Astrocyte of the hippocampus (primary cell): Measurements from ENCODE around the gene PLBD2.

Experiments used
- DNase-seq: peaks from one replicate; pipeline ENCODE4 v3.0.0; 2011; ENCODE audit warnings: low read depth, low spot score

Gene PLBD2

DNA sequence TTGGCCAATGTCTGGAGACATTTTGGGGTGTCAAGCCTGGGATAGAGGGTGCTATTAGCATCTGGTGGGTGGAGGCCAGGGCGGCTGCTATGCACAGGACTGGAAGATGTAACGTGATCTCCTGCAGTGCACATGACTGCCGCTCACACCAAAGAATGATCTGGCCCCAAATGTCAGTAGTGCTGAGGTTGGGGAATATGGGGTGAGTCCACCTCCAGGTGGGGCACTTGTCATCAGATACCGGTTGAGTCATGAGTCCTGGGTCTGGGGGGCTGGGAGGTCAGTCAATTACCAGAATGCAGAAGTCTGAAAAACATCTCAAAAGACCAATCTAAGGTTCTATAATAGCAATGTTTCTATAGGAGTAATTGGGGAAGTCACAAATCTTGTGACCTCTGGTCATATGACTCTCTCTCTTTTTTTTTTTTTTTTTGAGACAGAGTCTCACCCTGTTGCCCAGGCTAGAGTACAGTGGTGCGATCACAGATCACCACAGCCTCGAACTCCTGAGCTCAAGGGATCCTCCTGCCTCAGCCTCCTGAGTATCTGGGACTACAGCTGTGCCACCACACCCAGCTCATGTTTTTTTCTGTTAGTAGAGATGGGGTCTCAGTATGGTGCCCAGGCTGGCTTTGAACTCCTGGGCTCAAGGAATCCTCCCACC, 57.8 kb downstream of the PLBD2 start:
- no peak for DNase-seq

GRCh38 chr12:113418213-113418879, 60.0 kb downstream of the PLBD2 start:
- no peak for DNase-seq

- no peak for DNase-seq
These were observed 62.7 kb downstream of the PLBD2 start for GRCh38 chr12:113420996-113421595.

DNA sequence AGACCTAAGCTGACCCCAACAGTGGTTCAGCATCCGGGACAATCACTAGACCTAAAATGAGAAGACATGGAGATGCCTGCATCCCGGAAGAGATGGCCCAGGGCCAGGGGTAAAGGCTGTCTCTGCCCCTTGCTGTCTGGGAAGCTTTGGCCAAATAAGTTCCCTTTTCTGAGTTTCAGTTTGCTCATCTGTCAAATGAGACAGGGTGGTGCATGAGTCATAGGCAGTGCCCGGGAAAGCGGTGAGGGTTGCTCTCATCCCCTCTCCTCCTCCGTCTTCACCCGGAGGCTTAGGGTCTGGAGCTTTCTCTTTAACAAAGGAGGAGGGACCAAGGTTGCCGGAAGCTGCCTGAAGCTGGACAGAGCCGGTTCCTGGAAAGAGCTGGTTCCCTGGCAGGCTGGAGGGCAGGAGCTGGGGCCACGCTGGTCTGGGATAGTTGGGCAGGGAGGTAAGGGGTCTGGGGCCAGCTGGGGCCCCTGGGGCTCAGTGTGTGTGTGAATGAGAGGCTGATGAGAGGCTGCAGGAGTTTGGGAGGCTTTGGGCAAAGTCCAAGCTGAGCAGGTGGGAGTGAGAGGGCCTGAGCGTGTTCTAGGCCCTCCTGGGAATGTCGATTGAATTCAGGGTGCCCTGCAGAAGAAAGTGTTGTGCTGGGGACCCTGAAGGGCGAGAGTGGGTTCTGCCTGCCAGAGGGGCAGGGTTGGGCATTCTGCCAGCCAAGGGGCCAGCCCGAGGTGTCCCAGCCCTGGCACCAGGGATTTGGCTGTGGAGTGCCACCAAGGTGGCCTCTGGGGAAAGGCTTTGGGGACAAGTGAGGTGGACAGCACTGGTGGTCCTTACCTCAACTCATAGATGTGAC, 63.9 kb downstream of the PLBD2 start, which contains the start of gene SDSL:
SDSL (plus strand) TSS at position 351 of the 856 bp plus-strand sequence. CDS start 5,603 bp downstream, outside the sequence.
- DNase-seq: peak; percentile 89

DNA sequence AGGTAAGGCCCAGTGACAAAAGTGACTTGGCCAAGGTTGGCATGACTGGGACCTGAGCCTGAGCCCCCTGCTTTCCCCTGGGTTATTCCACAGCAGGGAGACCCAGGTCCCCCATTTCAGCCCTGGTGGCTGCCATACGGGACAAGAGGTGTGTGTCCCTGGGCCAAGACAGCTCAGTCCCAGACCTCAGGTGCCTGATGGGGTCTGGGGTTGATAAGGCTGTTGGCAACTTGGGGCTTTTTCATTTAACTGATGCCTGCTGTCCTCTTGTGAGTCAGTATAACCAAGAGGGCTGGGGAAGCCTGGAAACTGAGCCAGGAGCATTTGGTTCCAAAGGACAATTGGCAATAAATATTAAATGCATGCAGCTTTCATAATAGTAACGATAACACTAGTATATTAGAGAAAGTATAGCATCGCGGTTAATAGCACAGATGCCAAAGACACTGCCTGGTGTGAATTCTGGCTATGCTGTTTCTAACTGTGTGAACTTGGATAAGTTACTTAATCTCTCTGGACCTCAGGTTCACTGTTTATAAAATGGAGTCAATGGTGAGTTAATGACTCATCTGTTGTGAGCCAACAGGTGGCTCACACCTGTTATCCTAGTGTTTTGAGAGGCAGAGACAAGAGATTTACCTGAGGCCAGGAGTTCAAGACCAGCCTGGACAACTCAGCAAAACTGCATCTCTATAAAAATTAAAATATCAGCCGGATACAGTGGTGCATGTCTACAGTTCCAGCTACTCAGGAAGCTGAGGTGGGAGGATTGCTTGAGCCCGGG, 64.7 kb downstream of the PLBD2 start:
- no peak for DNase-seq

GRCh38 chr12:113424456-113424855, 66.1 kb downstream of the PLBD2 start:
- DNase-seq: no peak

DNA sequence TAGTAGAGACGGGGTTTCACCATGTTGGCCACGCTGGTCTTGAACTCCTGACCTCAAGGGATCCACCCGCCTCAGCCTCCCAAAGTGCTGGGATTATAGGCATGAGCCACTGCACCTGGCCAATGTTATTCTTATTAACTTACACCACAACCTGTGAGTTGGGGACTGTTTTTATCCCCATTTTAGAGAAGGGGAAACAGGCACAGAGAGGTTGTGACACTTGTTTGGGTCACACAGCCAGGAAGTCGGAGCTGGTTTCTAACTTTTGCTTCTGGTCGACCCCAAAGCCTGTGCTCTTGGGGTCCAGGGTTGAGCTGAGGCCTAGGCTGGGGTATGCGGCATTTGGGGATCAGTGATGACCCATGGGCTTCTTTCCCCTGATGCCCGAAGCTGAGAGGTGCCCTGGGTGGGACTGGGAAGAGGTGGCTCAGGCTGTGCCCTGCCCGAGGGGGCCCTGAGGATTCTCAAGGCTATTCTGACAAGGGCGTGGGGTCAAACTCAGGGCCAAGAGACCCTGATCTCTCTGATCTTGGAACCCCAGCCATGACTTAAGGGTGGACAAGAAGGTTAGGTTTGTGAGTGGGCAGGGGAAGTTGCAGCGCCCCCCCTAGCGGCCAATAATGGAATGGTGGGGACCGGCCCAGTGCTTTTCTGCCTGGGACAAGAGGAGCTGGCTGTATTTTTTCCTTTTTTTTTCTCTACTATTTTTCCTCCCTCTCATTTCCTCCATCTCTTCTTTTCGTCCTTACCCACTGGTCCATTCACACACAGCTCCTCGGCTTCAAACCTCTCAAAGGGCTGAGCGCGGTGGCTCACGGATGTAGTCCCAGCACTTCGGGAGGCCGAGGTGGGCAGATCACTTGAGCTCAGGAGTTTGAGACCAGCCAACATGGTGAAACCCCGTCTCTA, 66.8 kb downstream of the PLBD2 start:
- DNase-seq: peak; percentile 73

DNA sequence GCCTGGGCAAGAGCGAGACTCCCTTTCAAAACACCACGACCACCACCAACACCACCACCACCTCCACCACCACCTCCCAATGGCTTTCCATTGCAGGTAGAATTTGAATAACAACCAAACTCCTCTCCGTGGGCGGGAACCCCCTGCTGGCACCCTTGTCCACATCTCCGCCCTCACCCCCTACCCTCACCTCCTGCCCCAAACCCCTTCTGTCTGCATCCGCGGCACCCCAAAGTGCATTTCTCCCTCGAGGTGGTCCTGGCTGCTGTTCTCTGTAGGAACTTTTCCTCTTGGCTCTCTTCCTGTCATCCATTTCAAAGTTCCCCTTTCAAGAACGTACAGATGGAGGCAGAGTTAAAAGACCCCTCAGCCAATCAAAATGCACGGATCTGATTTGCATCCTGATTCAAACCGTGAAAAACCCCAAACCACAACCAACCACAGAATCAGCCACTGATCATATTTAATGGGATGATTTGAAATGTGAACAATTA, 67.6 kb downstream of the PLBD2 start:
- no peak for DNase-seq

DNA sequence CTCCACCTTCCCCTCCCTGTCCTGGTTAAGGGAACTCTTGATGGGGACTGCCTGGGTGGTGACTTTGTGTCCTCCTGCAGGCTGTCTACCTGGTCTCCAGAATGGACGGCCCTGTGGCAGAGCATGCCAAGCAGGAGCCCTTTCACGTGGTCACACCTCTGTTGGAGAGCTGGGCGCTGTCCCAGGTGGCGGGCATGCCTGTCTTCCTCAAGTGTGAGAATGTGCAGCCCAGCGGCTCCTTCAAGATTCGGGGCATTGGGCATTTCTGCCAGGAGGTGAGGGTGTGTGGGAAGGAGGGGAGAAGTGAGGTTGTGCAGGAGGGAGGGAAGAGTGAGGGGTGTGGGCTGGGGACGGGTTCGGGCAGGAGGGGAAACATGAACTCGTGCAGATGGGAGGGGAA, 69.5 kb downstream of the PLBD2 start:
- DNase-seq: no peak

DNA sequence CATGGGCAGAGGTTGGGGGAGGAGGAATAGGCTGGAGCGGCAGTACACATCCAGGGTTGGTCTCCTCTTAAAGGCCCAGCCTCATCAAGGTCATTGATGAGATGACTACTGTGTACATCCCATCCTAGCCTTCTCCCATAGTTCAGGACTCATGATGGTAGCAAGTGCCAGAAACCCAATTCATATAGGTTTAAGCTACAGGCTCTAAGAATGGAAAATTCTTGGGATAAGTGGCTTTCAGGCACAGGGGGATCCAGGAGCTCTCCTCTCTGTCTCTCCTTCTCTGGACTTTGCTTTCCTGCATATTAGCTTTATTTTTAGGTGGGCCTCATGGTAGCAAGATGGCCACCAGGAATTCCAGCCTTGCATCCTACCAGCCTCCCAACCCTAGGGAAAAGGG, 70.1 kb downstream of the PLBD2 start:
- no peak for DNase-seq

DNA sequence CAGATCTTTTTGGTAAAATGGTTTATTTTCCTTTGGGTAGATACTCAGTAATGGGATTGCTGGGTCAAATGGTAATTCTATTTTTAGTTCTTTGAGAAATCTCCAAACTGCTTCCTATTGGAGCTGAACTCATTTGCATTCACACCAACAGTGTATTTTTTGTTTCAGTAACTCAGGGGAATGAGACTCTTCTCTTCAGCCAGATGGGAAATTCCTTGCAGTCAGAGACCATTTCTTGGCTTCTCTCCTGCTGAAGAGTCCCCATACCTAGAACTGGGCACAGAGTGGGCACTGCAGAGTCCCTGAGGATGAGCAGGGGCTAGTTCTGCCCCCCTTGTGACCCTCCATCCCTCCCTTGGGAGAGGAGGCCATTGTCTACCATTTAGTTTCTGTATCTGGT, 74.6 kb downstream of the PLBD2 start:
- DNase-seq: peak; percentile 50

GRCh38 chr12:113435367-113435766, 77.0 kb downstream of the PLBD2 start:
- DNase-seq: no peak

DNA sequence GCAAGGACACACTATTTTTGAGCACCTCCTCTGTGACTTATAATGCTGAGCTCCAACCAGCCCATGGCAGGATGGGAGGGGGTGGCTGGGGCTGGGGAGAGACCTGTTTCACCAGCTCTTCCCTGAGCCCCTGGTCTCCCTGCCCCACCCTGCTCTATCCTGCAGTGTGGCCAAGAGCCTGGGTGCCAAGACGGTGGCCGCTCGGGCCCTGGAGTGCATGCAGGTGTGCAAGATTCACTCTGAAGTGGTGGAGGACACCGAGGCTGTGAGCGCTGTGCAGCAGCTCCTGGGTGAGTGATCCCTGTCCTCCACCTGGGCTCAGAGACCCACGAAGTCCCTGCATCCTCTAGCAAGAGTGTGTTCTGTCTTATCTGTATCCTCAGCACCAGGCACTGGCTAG, 78.2 kb downstream of the PLBD2 start:
- DNase-seq: no peak

GRCh38 chr12:113436993-113437728, 78.8 kb downstream of the PLBD2 start:
- DNase-seq: no peak

DNA sequence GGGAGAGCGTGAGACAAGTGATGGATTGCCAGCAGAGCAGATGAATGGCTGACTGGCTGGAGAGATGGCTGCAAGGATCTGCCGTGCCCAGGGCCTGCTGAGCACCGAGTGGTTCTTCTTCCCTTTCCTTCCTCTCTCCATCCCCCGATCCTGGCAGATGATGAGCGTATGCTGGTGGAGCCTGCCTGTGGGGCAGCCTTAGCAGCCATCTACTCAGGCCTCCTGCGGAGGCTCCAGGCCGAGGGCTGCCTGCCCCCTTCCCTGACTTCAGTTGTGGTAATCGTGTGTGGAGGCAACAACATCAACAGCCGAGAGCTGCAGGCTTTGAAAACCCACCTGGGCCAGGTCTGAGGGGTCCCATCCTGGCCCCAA, 79.3 kb downstream of the PLBD2 start:
- no peak for DNase-seq

DNA sequence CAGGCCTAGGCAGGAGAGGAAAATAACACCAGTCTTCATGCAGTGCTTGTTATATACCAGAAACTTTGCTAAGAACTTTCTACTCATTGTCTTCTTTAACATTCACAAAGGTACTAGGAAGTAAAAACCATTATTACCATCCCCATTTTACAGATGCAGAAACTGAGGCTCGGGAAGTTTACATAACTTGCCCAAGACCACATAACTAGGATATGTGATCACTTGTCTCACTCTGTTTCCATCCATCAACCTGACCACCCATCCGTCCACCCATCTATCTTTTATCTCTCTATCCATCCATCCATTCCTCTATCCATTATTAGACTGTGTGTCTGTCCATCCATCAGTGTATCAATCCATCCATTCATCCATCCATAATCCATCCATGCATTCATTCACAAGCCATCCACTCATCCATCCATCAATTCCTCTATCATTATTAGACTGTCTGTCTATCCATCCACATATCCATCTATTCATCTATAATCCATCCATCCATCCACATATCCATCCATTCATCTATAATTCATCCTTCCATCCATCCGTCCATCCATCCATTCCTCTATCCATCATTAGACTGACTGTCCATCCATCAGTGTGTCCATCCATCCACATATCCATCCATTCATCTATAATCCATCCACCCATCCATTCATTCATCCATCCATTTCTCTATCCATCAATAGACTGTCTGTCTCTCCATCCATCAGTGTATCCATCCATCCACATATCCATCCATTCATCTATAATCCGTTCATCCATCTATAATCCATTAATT, 80.3 kb downstream of the PLBD2 start:
- no peak for DNase-seq

GRCh38 chr12:113439301-113439597, 80.9 kb downstream of the PLBD2 start:
- DNase-seq: no peak

DNA sequence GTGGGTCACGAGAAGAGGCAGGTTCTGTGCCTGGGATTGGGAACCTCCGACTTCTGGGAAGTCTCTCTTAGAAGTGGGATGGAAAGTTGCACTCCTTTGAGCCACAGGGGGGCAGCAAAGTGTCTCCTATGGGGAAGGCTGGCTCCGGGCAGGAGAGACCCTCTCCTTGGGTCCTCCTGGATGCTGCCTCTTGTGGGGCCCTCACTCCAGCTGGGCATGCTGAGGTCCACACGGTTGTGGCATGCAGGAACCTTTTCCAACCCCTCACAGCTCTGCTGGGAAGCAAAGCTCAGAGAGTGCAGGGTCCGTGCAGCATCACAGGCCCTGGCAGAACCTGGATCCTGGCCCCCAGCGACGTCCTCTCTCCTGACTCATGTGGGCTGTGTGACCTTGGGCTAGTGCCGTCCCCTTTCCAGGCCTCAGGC, 81.2 kb downstream of the PLBD2 start:
- DNase-seq: peak; percentile 67

DNA sequence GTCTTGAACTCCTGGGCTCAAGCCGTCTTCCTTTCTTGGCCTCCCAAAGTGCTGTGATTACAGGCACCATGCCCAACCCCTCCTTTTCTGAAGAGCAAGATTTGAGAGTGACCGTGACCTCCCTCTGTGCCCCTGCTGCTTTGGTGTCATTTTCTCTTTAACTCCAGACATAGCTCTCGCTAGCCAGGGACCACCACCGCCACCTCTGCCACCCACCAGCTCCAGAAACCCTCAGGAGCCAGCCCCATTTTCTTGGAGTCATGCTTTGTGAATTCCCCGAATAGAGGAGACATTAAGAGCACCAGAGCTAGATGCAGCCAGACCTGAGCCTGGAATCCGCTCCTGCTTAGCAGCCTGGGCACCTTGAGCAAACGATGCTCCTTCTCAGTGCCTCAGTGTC, 81.9 kb downstream of the PLBD2 start:
- DNase-seq: no peak
